Heart right ventricle (tissue), 16 donors: ENCODE results near the gene PAGE5. TPM values are rescaled to one million over a fixed set of nuclear protein-coding genes. Genes with fewer than 3 reads are reported as not detected.

ENCODE experiments used
- ATAC-seq, 8 donors: fragments of 200-7000 bp; cut with Tn5 transposase; one replicate each; pipeline ENCODE4 v1.9.1; 2020; ENCODE audit warnings: mild to moderate bottlenecking in 8 of 8, moderate library complexity in 8 of 8, moderate number of reproducible peaks in 1 of 8
- DNase-seq, 2 donors: peaks; one replicate each; pipeline ENCODE4 v3.0.0-alpha.2; 2020
- H3K27ac ChIP-seq, 10 donors: fragments of 200-600 bp; sonication (generic) in 2 of 10; one replicate each; pipeline versions ENCODE4 v1.5.0 to v1.8.0; 2020 to 2022; ENCODE audit warnings: mild to moderate bottlenecking in 3 of 10
- H3K27me3 ChIP-seq, 7 donors: fragments of 200-600 bp; one replicate each; pipeline ENCODE4 v1.8.0; 2021 to 2022; ENCODE audit warnings: mild to moderate bottlenecking in 2 of 7
- H3K36me3 ChIP-seq, 9 donors: fragments of 200-600 bp; sonication (generic) in 1 of 9; one replicate each; pipeline versions ENCODE4 v1.5.0 to v1.8.0; 2020 to 2022; ENCODE audit warnings: mild to moderate bottlenecking in 2 of 9
- H3K4me1 ChIP-seq, 9 donors: fragments of 200-600 bp; sonication (generic) in 1 of 9; one replicate each; pipeline versions ENCODE4 v1.5.0 to v1.8.0; 2020 to 2022; ENCODE audit warnings: mild to moderate bottlenecking in 4 of 9
- H3K4me3 ChIP-seq, 10 donors: fragments of 200-600 bp; sonication (generic) in 2 of 10; one replicate each; pipeline versions ENCODE4 v1.5.0 to v1.8.0; 2020 to 2022; ENCODE audit warnings: mild to moderate bottlenecking in 7 of 10, moderate library complexity in 2 of 10
- H3K9me3 ChIP-seq, 11 donors: fragments of 200-600 bp in 10 of 11; sonication (generic) in 2 of 11; one replicate each; pipeline versions ENCODE4 v1.5.0 to v1.8.0; 2013 to 2022; ENCODE audit warnings: mild to moderate bottlenecking in 2 of 11, control low read depth in 1 of 11, moderate library complexity in 1 of 11
- WGBS, 2 donors: extraction: QIAGEN DNeasy Blood & Tissue Kit; methylation state at CpG; one replicate each; pipeline ENCODE4 v1.1.7; 2013; ENCODE audit warnings: inconsistent platforms in 1 of 2; 5-methylcytosine and 5-hydroxymethylcytosine counted together
- intact Hi-C, 10 donors: fragments of 100-400 bp; cut with DNase I; formaldehyde crosslinking; loops; one replicate each; pipeline versions ENCODE4 v1.11.1 to v1.14.2; 2022
- polyA plus RNA-seq, 2 donors: library from polyadenylated mRNA; stranded (reverse); fragments of 200-250 nt; gene quantifications; one replicate each; pipeline ENCODE4 v1.2.3, GENCODE V29; 2013
- total RNA-seq, 10 donors: library from RNA; stranded (reverse); fragmentation: NEBNext Ultra II Directional in 3 of 10; extraction: Animal tissue kit (Norgen Biotek cat#: 25700) in 3 of 10; gene quantifications; one replicate each; pipeline versions ENCODE4 v1.2.1 to v1.2.4, GENCODE V29; 2021 to 2023
- TF ChIP-seq, protein P1 (sequence below), 9 donors: fragments of 200-600 bp; sonication (generic) in 2 of 9; IDR thresholded peaks; one replicate each; pipeline versions ENCODE4 v1.5.0 to v1.8.0; 2021 to 2022; ENCODE audit warnings: antibody characterized with exemption in 9 of 9, mild to moderate bottlenecking in 5 of 9, moderate library complexity in 1 of 9
- donor health status: Arrhythmogenic right ventricular cardiomyopathy.
- donor health status: ischemic (EF 13 %, LVEDD 7.1; RV severe dilation, severe dysfunction).
- donor health status: healthy with polysubstance abuse.
- donor health status: DM: no; HTN: yes; CAD: no.
- donor health status: DM: no; HTN: no; CAD: no.
- donor health status: ischemic (EF 25% LVEDD 6.9; RV normal size, moderate dysfunction).
- donor health status: ischemic (EF 25% LVEDD 5.7; RV mildly dilated, moderate dysfunction).
- donor health status: healthy.
- donor health status: DM: yes; HTN: yes; CAD: no.
- donor health status: Ischemic cardiomyopathy.
- donor health status: ischemic (EF 35%, LVEDD 5.7; RV mildly dilated, moderate dysfunction).
- donor health status: nonischemic (EF 11% LVEDD 7.7; RV severe dilation, severe dysfunction).
- donor health status: DM: yes; HTN: yes; CAD: no.
- donor health status: PGD.
- donor health status: ischemic (EF 29% LVEDD 5.4; RV normal size, mild dysfunction).
- donor health status: nonischemic (EF 23%, LVEDD 6.1; RV moderate dilation, normal function).

The PAGE5 gene
- total and polyA plus RNA-seq, 12 donors = not detected

DNA sequence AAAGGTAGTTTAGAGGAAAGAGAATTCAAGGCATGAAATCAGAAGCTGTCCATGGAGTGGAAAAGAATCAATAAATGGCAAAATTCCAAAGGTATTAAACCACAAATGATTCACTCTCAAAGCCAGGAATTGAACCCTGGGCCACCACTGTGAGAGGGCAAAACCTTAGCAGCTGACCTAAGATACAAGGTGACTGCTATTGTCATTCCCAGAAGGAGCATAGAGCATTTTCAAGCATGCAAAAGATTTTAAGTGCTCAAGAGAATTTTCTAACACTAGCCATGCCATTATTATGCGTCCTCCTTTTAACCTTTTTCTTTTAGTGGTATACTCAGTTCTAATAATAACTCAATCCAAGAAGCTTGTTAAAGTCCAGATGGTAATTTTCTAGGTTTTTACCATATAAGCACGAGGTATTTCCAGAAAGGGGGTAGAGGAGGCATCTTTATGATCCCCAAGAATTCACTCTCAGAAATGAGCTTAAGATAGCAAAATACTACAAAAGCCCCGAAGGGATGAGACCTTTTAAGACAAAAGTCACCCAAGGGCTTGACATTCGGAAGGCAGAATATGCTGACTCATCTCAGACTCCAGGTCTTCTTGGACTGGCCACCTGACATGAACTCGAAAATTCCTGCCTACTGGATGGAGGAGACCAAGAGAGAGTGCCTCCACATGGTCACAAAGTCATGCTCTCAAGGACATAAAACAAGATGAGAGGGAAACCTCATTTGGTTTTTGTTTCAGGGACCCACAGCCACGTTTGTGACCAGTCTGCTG, 13.8 kb upstream of the PAGE5 start:
- intact Hi-C loops = no loop called here
- no peaks in the 10 kb centered on the region for H3K36me3 ChIP-seq
- no peaks in the 10 kb centered on the region for H3K9me3 ChIP-seq
- peaks cover 0 to 20% (median 0%) of the 10 kb centered on the region in 7 donors for H3K27me3 ChIP-seq
- H3K4me3 ChIP-seq = no peak overlapping the region
- no peaks in the 10 kb centered on the region for H3K4me1 ChIP-seq
- TF ChIP-seq, protein P1, sequence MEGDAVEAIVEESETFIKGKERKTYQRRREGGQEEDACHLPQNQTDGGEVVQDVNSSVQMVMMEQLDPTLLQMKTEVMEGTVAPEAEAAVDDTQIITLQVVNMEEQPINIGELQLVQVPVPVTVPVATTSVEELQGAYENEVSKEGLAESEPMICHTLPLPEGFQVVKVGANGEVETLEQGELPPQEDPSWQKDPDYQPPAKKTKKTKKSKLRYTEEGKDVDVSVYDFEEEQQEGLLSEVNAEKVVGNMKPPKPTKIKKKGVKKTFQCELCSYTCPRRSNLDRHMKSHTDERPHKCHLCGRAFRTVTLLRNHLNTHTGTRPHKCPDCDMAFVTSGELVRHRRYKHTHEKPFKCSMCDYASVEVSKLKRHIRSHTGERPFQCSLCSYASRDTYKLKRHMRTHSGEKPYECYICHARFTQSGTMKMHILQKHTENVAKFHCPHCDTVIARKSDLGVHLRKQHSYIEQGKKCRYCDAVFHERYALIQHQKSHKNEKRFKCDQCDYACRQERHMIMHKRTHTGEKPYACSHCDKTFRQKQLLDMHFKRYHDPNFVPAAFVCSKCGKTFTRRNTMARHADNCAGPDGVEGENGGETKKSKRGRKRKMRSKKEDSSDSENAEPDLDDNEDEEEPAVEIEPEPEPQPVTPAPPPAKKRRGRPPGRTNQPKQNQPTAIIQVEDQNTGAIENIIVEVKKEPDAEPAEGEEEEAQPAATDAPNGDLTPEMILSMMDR (IDR thresholded peaks at IDR 0.05) = no peak
- WGBS, 2 donors = 65 to 67% methylated on average over 6 of the region's 6 CpGs
- H3K27ac ChIP-seq = no peak overlapping the region
- no peak for DNase-seq
- ATAC-seq = no peak

DNA sequence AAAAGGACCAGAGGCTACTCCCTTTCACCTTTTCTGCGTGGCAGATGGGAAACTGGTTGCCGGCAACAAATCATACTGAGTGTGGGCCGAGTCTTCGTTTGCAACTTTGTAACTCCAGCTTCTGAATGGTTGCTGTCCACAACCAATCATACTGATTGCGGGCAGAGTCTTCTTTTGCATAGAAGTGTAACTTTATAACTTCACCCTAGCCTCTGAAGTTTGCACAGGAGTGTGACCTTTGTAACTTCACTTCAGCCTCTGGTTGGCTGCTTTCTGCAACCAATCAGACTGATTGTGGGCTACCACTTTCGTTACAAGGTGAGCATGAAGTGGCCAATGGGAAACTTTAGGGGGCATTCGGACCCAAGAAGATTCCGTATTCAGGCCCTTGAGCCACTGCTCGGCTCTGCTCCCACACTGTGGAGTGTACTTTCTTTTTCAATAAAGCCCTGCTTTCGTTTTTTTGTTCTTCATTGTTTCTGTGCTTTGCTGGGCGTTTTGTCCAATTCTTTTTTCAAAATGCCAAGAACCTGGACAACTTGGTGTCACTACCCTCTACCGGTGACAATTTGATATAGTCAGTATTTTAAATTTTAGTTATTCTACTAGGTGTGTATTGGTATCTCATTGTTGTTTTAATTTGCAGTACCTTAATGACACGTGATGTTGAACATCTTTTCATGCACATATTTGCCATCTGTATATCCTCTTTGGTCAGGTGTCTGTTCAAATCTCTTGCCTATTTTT, 9.0 kb upstream of the PAGE5 start:
- no peaks in the 10 kb centered on the region for H3K36me3 ChIP-seq
- 80 to 88% methylated on average over 13 of the region's 13 CpGs for WGBS, 2 donors
- no peaks in the 10 kb centered on the region for H3K9me3 ChIP-seq
- DNase-seq (no peak), ATAC-seq (no peak)
- no peaks in the 10 kb centered on the region for H3K4me1 ChIP-seq
- no peak overlapping the region for H3K27ac ChIP-seq
- intact Hi-C loops = no loop called here
- TF ChIP-seq, protein P1 (IDR thresholded peaks at IDR 0.05) = no peak
- peaks cover 0 to 9% (median 0%) of the 10 kb centered on the region in 7 donors for H3K27me3 ChIP-seq
- H3K4me3 ChIP-seq = no peak overlapping the region

DNA sequence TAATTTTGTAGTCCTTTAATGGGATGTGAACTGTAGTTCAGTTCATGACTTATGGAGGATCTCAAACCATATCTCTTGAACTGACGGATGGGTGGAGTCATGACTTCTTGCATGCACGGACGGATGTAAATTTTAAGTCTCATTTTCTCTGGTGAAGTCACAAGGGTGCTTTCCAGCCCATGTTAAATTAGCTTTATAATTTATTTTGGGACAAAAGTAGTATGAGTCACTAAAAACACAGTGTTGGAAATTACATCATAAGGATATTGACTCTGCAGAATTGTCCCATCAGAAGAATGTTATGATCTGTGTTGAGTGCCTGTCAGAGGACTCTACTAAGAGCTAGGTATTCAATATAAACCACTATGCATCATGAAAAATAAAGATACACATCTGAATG, 6.8 kb upstream of the PAGE5 start:
- no peak for ATAC-seq
- intact Hi-C loops = no loop called here
- Histone ChIP-seq H3K4me1 (no peaks in the 10 kb centered on the region), H3K9me3 (no peaks in the 10 kb centered on the region), H3K27ac (no peak overlapping the region), H3K36me3 (no peaks in the 10 kb centered on the region), H3K4me3 (no peak overlapping the region), H3K27me3 (peaks cover 0 to 9% (median 0%) of the 10 kb centered on the region in 7 donors)
- TF ChIP-seq, protein P1 (IDR thresholded peaks at IDR 0.05) = no peak
- 57 to 67% methylated on average over 3 of the region's 3 CpGs for WGBS, 2 donors
- no peak for DNase-seq

DNA sequence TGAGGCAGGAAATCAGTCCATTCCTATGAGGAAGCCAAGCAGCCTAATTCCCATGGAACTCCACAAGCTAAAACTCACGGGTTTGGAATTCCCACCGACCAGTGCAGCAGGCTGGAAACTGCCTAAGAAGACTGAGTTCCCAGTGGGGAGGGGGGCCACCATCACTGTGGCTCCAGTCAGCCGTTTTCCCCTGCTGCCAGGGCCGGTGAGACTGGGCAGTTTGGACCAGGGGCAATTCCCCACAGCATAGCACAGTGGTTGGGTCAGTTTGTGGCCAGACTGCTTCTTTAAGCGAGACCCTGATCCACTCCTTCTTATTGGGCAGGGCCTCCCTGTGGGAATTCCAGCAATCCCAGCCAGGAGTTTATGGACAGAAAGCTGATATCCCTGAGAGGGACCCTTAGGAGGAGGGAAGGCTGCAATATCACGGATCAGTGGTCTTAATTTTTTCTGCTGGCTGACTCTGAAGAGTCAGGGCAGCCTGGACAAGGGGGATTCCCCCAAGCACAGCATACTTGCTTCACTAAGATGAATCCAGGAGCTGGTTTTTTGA, 20.7 kb downstream of the PAGE5 start:
- H3K27ac ChIP-seq = no peak overlapping the region
- no peak overlapping the region for H3K4me3 ChIP-seq
- no peak for DNase-seq
- H3K9me3 ChIP-seq = peaks cover 0 to 25% (median 0%) of the 10 kb centered on the region in 11 donors
- no peaks in the 10 kb centered on the region for H3K27me3 ChIP-seq
- no peaks in the 10 kb centered on the region for H3K36me3 ChIP-seq
- no peaks in the 10 kb centered on the region for H3K4me1 ChIP-seq
- intact Hi-C loops = no loop called here
- ATAC-seq = no peak
- TF ChIP-seq, protein P1 (IDR thresholded peaks at IDR 0.05) = no peak
- WGBS, 2 donors = 52 to 66% methylated on average over 6 of the region's 6 CpGs
